HG02588 (cell line): ENCODE data around the gene ANO2.

Experiments used
- ATAC-seq: cut with Tn5 transposase; IDR thresholded peaks from one replicate; pipeline ENCODE4 v1.9.1; 2021; ENCODE audit warnings: mild to moderate bottlenecking, moderate library complexity; ENCODE audit not compliant: unreplicated experiment

ANO2 gene

GRCh38 chr12:5784462-5785130, 160.5 kb downstream of the ANO2 start:
- no peak for ATAC-seq

GRCh38 chr12:5783289-5783920, 161.7 kb downstream of the ANO2 start:
- ATAC-seq = no peak

GRCh38 chr12:5780536-5780935, 164.5 kb downstream of the ANO2 start:
- no peak for ATAC-seq

GRCh38 chr12:5779401-5779800, 165.7 kb downstream of the ANO2 start:
- ATAC-seq = no peak

- no peak for ATAC-seq
These were observed 166.2 kb downstream of the ANO2 start for GRCh38 chr12:5778821-5779220.

- ATAC-seq = no peak
These were observed 167.6 kb downstream of the ANO2 start for GRCh38 chr12:5777451-5777850.

- ATAC-seq = no peak
These were observed 169.0 kb downstream of the ANO2 start for GRCh38 chr12:5776091-5776490.

GRCh38 chr12:5773550-5773949, 171.5 kb downstream of the ANO2 start:
- ATAC-seq = no peak

- ATAC-seq = no peak
These were observed 173.3 kb downstream of the ANO2 start for GRCh38 chr12:5771756-5772155.

GRCh38 chr12:5770727-5771126, 174.3 kb downstream of the ANO2 start:
- ATAC-seq = no peak

GRCh38 chr12:5768581-5769196, 176.4 kb downstream of the ANO2 start:
- no peak for ATAC-seq

- ATAC-seq = no peak
These were observed 176.9 kb downstream of the ANO2 start for GRCh38 chr12:5768171-5768570.

- no peak for ATAC-seq
These were observed 186.7 kb downstream of the ANO2 start for GRCh38 chr12:5758347-5758746.

GRCh38 chr12:5756338-5756842, 188.7 kb downstream of the ANO2 start:
- no peak for ATAC-seq

GRCh38 chr12:5748027-5748426, 197.0 kb downstream of the ANO2 start:
- no peak for ATAC-seq

- no peak for ATAC-seq
These were observed 198.1 kb downstream of the ANO2 start for GRCh38 chr12:5746917-5747316.

GRCh38 chr12:5746036-5746908, 198.8 kb downstream of the ANO2 start:
- no peak for ATAC-seq

GRCh38 chr12:5745251-5745888, 199.7 kb downstream of the ANO2 start:
- no peak for ATAC-seq

- ATAC-seq = no peak
These were observed 202.8 kb downstream of the ANO2 start for GRCh38 chr12:5742258-5742657.

- ATAC-seq = no peak
These were observed 205.1 kb downstream of the ANO2 start for GRCh38 chr12:5739917-5740316.

GRCh38 chr12:5737778-5738177, 207.3 kb downstream of the ANO2 start:
- ATAC-seq = no peak
